Measurements from ENCODE around the gene SYNJ1.
"Not testable (repeated sequence)": the region's sequence is repeated elsewhere in the genome, so short reads cannot be mapped to it uniquely, and the experiment has no call there.

The SYNJ1 gene

DNA sequence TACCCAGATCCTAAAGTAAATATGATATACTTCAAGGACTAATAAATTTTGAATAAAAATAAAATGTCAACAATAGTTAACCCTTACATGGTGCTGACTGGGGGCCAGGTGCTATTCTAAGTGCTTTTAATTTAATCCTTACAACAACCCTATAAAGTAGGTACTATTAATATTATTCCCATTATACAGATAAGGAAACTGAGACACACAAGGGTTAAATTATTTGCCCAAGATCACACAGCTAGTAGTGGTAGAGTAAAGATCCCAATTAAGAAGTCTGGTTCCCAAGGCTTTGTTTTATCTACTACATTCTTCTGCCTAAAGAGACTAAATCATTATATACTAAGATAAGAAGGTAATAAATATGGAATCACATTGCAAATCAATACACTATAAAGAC lies 34.2 kb downstream of the SYNJ1 start:
- DNase-seq: no peak

DNA sequence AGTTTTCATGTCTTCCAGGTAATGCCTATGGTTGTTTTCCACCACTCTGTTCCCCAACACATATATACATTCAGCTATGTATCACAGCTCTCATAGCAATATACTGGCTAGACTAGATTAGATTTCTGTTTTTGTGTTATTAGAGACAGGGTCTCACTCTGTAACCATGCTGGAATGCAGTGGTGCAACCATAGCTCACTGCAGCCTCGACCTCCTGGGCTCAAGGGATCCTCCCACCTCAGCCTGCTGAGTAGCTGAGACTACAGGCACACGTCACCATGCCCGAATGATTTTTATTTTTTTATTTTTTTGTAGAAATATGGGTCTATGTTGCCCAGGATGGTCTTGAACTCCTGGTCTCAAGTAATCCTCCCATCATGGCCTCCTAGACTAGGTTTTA lies 37.7 kb downstream of the SYNJ1 start:
- no peak for DNase-seq

- no peak for DNase-seq
Observed at GRCh38 chr21:32687643-32688345, 40.0 kb downstream of the SYNJ1 start.

GRCh38 chr21:32682696-32683474 lies 44.9 kb downstream of the SYNJ1 start:
- DNase-seq: no peak

DNA sequence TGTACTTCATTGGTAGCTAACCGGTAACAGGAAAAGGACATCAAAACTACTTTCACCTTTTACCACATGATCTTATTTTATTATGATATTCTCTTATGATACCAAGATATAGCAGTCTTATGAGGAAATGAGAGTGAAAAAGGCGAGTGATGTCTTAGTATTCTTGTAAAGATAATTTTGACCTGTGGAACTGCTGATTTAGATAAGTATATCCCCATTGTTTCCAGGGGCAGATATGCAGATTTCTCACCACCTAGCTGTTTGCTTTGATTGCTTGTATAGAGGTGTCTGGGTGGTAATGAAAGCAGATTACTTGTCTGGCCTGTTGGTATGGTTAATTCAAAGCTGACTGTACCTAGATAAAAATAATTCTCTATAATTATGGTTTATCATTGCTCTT lies 53.1 kb downstream of the SYNJ1 start:
- no peak for DNase-seq

DNA sequence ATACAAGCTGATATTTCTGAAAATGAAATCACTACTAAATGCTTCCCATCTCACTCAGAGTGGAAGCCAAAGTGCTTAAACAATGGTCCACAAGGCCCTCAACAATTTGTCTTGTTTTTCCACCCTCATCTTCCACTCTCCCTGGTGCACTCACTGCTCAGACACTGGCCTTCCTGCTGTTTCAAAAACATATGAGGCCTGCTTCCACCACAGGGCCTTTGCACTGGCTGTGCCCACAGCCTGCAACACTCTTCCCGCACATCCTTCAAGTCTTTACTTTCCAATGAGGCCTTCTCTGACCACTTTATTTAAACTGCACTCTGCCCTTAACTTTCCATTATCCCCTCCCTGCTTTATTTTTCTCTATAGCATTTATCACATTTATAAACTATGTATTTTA lies 53.8 kb downstream of the SYNJ1 start:
- DNase-seq: no peak

DNA sequence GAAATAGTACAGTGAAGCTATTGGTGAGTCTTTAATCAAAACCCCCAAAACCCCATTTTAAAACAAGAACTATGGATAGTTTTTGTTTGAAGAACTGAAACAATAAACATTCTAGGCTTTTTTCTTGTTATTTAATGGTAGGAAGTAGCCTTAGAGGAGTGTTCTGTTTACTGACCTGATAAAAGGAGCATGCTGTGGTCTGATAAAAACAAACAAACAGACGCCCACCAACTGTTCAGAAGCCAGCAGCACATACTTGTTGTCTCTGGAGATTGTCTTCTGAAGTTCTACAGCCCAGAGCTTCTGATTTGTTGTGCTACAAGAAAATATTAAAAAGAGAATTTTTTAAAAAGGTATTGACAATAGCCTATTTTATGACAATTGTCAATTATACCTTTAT lies 61.6 kb downstream of the SYNJ1 start:
- DNase-seq: no peak

GRCh38 chr21:32664095-32664494 lies 63.7 kb downstream of the SYNJ1 start:
- not testable (repeated sequence) for DNase-seq

DNA sequence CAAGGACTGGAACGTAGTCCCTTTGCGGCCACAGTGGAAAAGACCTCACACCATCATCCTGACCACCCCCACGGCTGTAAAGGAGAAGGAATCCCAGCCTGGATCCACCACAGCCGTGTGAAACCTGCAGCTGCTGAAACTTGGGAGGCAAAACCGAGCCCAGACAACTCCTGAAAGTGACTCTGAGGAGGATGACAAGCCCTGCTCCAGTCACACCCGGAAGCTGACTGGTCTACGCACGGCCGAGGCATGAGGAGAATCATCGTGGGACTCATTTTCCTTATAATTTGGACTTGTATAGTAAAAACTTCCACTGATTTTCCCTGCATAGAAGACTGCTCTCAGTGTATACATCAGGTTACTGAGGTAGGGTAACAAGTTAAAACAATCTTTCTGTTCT lies 65.8 kb downstream of the SYNJ1 start:
- DNase-seq: not testable (repeated sequence)

DNA sequence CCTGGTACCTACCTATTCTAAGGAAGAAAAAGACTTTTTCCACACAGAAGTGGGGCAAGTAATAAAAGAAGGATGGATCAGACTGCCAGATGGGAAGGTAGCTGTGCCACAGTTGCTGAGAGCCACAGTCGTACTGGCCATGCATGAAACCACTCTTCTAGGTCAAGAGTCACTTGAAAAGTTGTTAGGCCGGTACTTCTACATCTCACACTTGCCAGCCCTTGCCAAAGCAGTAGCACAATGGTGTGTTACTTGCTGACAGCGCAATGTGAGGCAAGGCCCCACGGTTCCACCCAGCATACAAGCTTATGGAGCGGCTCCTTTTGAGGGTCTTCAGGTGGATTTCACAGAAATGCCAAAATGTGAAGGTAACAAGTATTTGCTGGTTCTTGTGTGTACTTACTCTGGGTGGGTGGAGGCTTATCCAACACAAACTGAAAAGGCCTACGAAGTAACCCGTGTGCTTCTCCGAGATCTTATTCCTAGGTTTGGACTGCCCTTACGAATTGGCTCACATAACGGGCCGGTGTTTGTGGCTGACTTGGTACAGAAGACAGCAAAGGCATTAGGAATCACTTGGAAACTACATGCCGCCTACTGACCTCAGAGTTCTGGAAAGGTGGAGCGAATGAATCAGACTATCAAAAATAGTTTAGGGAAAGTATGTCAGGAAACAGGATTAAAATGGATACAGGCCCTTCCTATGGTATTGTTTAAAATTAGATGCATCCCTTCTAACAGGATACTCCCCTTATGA lies 66.6 kb downstream of the SYNJ1 start:
- not testable (repeated sequence) for DNase-seq

DNA sequence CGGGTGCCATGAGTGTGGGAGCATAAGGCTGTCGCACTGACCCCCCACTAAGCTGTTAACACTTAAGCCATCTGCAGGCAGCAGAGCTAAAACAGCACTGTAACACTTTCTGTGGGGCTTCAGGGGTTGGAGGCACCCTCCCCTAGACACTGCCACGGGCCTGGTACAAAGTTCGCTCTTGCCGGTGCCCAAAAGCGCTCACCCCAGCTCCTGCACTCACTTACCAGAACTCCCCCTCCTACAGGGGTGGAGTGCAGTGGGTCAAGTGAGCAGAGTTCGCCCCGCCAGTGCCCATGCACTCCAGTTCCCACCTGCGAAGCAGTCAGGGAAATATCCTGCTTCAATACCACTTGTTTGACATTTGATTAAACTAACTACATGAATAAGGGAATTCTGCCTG lies 69.3 kb downstream of the SYNJ1 start:
- DNase-seq: no peak

DNA sequence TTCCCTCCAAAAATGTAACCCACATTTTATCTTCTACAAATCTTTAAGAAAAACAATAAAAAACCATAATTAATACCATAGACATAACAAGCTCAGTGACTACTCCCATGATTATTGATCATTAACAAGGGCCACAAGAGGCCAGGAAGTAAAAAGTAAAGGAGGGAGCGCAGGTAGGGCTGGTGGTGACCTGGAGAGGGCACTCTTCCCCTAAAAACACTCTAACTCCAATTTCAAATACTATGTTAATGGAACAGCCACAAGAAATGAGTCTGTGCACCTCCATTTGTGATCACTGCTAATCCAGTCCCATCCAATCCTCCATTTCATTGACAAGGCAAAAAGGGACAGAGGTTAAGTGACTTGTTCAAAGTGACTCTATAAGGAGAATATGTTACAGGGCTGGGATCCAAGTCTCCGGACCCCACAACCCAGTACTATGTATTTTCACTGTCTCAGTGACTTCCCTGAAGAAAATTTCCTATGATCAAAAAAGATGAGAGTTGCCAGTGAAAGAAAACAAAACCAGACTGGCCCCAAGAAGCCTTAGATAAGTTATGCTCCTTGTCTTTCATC lies 74.4 kb downstream of the SYNJ1 start:
- DNase-seq: peak; percentile 39

DNA sequence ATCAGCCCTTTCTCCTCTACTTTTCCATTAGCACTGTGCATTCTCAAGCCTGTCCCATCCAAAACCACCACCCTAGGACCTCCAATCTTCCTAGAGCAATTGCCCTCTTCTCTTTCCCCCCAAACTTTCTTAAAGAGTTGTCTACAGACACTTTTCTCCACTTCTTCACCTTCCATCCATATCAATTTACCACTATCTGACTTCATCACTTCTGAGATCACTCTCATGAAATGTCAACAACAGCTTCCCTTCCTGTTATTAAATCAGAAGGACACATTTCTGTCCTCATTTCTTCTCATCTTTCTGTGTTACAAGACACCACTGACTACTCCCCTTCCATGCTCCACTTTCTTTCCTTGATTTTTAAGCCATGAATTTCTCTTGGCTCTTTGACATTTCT lies 79.6 kb downstream of the SYNJ1 start:
- no peak for DNase-seq

DNA sequence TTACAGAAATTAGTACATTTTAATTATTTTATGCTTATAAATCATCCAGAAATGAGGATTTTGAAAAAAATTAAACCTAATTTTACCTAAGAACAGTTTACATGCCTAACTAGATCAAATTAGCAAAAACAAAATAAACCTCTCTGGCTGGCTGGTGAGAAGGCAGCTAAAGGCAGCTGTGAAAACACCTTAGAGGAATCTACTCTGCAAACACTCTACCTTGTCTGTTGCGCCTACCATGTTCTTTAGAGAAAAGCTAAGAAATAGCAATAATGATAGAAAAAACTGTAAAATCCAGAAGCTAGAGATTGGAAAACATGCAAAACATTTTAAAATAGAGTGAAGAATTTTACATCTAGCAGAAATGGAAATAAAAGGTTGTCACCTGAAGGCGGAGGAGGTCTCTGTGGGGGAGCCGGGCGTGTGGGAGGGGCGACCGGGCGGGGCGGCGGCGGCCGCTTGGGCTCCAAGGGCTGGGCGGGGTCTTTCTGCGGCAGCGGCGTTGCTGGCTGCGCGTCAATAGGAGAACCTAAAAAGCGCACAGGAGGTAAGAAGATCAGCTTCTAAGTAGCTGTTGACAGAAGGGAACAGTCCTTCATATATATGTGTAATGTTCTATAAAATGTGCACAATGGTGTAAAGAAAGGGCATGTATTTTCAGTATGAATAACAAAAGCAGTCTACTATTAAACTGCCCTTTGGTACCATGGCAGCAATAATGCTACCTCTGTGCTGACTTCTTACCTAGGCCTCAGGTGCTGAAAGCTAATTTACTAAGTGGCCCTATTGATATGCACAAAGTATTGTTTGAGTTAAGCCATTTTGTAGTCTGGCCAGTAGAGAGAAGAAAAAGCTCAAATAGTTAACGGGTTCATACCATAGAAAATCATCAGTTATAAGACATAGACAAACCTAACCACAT lies 82.3 kb downstream of the SYNJ1 start:
- peak; percentile 61 for DNase-seq

DNA sequence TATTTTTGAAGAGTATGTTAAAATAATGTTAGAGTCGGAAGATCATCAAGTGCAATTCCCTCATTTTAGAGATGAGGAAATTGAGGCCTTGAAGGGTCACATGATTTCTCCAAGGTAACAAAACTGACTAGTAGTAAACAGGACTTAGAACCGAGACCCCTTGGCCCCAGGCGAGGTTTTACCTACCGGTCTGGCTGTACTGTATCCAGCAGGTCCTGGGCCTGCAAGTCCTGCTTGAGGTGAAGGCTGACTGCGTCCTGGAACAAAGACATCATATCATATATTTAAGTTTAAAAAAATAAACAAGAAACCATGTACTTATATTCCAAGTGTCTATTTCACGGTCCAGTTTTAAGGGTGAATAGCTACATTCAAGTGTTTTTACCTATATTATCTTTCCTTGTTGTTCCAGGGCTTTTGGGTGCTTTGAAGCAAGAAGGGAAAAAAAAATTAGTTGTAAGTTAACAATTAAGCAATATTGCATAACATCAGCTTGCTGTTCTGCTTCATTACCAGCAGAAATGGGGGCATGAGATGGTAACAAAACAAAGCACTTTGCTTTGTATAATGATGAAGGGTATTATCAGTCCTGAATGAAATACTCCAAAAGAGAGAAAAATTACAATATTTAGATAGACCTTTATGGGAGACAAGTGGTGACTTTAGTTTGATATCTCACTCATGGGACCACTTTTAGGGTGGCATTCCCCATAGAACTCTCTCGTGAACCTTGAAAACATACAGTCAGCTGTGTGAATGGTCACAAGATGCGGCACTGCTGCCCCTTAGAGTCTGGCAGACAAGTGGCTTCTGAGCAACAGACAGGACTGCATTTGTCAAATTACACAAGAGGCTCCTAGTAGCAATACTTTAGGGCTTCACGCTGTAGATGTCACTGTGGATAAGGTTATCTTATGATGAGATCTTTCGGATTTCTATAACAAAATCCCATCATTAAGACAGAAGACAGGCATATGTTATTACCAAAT lies 85.8 kb downstream of the SYNJ1 start:
- no peak for DNase-seq

DNA sequence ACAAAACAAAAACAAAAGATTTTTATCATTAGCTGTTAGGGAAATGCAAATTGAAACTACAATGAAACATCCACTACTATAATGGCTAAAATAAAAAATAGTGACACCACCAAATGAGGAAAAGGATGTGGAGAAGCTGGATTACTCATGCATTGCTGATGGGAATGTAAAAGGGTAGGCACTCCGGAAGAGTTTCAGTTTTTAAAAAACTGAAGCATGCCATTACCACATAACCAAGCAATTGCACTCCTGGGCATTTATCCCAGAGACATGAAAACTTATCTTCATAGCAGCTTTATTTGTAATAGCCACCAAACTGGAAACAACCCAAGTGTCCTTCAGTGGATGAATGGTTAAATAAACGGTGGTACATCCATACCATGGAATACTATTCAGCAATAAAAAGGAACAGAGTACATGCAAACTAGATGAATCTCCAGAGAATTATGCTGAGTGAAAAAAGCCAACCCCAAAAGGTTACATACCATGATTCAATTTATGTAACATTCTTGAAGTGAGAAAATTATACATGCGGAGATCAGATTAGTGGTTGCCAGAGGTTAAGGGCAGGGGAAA lies 101.1 kb downstream of the SYNJ1 start:
- DNase-seq: no peak

DNA sequence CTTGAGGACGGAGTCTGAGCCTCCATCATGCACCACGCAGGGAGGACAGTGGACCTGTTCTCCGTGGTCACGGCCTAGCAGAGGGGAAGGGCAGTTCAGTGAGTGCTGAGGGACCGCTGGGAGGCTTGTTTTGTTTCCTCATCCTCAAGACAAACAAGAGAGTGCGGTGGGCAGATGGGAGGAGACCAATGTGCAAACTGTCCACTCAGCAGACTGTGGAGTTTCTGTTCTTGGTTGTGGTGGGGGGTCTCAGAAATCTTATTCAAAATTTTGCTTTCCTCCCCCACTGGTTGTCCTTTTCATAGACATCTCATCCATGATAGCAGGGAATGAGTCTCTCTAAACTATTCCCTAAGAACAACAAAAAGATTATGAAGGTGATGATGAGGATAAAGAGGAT lies 109.6 kb downstream of the SYNJ1 start:
- not testable (repeated sequence) for DNase-seq

- no peak for DNase-seq
Observed at GRCh38 chr21:32613436-32614043, 114.3 kb downstream of the SYNJ1 start.

DNA sequence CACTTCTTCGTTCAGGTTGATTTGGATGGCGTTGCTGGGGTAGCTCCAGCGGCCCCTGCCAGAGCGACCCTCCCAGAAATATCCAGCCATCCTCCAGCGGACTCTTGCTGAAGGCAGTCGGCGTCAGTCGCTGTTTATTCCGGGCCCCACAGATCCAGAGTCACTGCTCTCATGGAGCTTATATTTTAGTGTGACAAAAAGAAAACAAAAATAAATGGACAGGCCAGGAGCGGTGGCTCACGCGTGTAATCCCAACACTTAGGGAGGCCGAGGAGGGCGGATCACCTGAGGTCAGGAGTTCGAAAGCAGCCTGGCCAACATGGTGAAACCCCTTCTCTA lies 114.8 kb downstream of the SYNJ1 start:
- no peak for DNase-seq
